Vagina (tissue), 2 donors: Measurements from ENCODE around the gene STXBP4. TPM values are rescaled to one million over a fixed set of nuclear protein-coding genes. Genes with fewer than 3 reads are reported as not detected.

Experiments
- DNase-seq, 2 donors: peaks; one replicate each; pipeline ENCODE4 v3.0.0-alpha.2; 2017; ENCODE audit errors: extremely low spot score in 2 of 2
- H3K27ac ChIP-seq: fragments of 200-600 bp; sonication (generic); one replicate; pipeline ENCODE4 v1.5.1; 2019
- H3K27me3 ChIP-seq: fragments of 200-600 bp; sonication (generic); one replicate; pipeline ENCODE4 v1.5.1; 2019
- H3K36me3 ChIP-seq, 2 donors: fragments of 200-600 bp; sonication (generic); one replicate each; pipeline ENCODE4 v1.5.1; 2017 to 2019
- H3K4me1 ChIP-seq: fragments of 200-600 bp; sonication (generic); one replicate; pipeline ENCODE4 v1.5.1; 2019
- H3K4me3 ChIP-seq, 2 donors: fragments of 200-600 bp; sonication (generic); 1 replicate in 1 of 2; 2 replicates in 1 of 2; pipeline ENCODE4 v1.5.1; 2016 to 2019
- H3K9me3 ChIP-seq: fragments of 200-600 bp; sonication (generic); one replicate; pipeline ENCODE4 v1.5.1; 2019
- POLR2A ChIP-seq, 2 donors: fragments of 450-650 bp; IDR thresholded peaks; one replicate each; pipeline ENCODE4 v1.6.1; 2017; ENCODE audit warnings: antibody characterized with exemption in 2 of 2, mild to moderate bottlenecking in 2 of 2, moderate library complexity in 2 of 2
- POLR2AphosphoS5 ChIP-seq, 2 donors: sonication (generic); formaldehyde crosslinking; IDR thresholded peaks; one replicate each; pipeline ENCODE4 v1.9.0; 2017; ENCODE audit warnings: antibody characterized with exemption in 2 of 2, mild to moderate bottlenecking in 2 of 2, low read depth in 1 of 2; ENCODE audit not compliant: insufficient read depth in 1 of 2
- intact Hi-C: fragments of 100-400 bp; cut with DNase I; formaldehyde crosslinking; loops from one replicate; pipeline ENCODE4 v1.15.1; 2023
- small RNA-seq: library from RNA; depleted of rRNA; stranded (forward); fragments of <200 nt; gene quantifications from one replicate; pipeline ENCODE3, GENCODE V24; 2016
- total RNA-seq: library from RNA; depleted of rRNA; stranded (reverse); fragments of >200 nt; gene quantifications from one replicate; pipeline ENCODE4 v1.2.3, GENCODE V29; 2016
- TF ChIP-seq, protein P1 (sequence below), 3 experiments: fragments of 450-650 bp in 2 of 3; fragments of 200-600 bp in 1 of 3; sonication (generic) in 1 of 3; IDR thresholded peaks; one replicate each; pipeline ENCODE4 v1.5.1; 2017 to 2019; ENCODE audit warnings: antibody characterized with exemption in 3 of 3, mild to moderate bottlenecking in 2 of 3, moderate library complexity in 2 of 3

Gene STXBP4
- total RNA-seq, 1 donor from 2014 or later = 9.6 TPM

DNA sequence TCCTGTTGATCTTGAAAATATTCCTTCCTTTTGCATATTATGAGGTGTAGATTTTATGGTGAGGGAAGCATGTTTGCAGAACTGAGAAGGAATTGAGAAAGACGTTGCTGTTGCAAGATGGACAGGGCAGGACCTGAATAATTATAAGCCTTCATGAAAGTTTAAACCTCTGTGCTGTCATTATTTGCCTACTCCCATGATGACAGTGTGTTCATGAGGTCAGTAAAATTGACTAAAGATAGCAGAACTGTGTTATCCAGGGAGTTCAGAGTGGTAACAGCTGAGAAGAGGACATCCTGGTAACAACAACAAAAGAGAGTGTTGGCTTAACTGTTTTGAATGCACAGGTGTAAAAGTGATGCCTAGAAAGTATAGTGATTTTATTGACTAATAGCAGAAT, 250.9 kb downstream of the STXBP4 start:
- TF ChIP-seq, protein P1, sequence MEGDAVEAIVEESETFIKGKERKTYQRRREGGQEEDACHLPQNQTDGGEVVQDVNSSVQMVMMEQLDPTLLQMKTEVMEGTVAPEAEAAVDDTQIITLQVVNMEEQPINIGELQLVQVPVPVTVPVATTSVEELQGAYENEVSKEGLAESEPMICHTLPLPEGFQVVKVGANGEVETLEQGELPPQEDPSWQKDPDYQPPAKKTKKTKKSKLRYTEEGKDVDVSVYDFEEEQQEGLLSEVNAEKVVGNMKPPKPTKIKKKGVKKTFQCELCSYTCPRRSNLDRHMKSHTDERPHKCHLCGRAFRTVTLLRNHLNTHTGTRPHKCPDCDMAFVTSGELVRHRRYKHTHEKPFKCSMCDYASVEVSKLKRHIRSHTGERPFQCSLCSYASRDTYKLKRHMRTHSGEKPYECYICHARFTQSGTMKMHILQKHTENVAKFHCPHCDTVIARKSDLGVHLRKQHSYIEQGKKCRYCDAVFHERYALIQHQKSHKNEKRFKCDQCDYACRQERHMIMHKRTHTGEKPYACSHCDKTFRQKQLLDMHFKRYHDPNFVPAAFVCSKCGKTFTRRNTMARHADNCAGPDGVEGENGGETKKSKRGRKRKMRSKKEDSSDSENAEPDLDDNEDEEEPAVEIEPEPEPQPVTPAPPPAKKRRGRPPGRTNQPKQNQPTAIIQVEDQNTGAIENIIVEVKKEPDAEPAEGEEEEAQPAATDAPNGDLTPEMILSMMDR (IDR thresholded peaks at IDR 0.05) = no peak
- TF ChIP-seq POLR2A (IDR thresholded peaks at IDR 0.05) = no peak
- TF ChIP-seq POLR2AphosphoS5 (IDR thresholded peaks at IDR 0.05; ENCODE audit: insufficient read depth in 1 of 2, low read depth in 1 of 2) = no peak
- Histone ChIP-seq H3K27ac (no peak overlapping the region), H3K9me3 (no peaks in the 10 kb centered on the region), H3K4me3 (no peak overlapping the region), H3K36me3 (no peaks in the 10 kb centered on the region), H3K27me3 (no peaks in the 10 kb centered on the region), H3K4me1 (no peaks in the 10 kb centered on the region)
- intact Hi-C loops = no loop called here
- no peak for DNase-seq

DNA sequence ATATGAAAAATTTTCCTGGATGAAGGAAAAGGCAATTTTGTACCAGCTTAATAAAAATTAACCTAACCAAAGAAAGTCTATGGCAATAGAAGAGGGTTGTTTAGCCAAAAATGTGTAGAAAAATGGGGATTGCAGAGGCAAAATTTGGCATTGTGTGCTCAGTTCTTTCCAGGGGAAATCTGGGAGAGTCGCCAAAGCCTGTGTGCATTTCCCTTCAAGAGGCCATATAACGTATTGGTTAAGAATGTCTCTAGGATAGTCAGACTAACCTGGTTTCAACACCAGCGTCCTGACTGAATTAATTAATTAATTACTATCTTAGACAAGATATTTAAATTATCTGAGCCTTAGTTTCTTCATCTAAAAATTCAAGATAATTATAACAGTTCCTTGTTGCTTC, 251.4 kb downstream of the STXBP4 start:
- H3K36me3 ChIP-seq = no peaks in the 10 kb centered on the region
- no peak overlapping the region for H3K4me3 ChIP-seq
- no peaks in the 10 kb centered on the region for H3K9me3 ChIP-seq
- TF ChIP-seq, protein P1 (IDR thresholded peaks at IDR 0.05) = no peak
- TF ChIP-seq POLR2AphosphoS5 (IDR thresholded peaks at IDR 0.05; ENCODE audit: insufficient read depth in 1 of 2, low read depth in 1 of 2) (no peak), POLR2A (IDR thresholded peaks at IDR 0.05) (no peak)
- H3K27me3 ChIP-seq = no peaks in the 10 kb centered on the region
- intact Hi-C loops = no loop called here
- no peak overlapping the region for H3K27ac ChIP-seq
- no peaks in the 10 kb centered on the region for H3K4me1 ChIP-seq
- no peak for DNase-seq

Small RNAs within 50 kb of the gene (small RNA-seq; reads per million reads assigned to genes)
- not detected for gene AC007485.1

Other genes with a start within 250 kb of the STXBP4 start
- gene TOM1L1, start 67.9 kb upstream of the STXBP4 start, total RNA-seq = 17.7 TPM
- 44.0 TPM for gene COX11, start 111 bp upstream of the STXBP4 start, total RNA-seq